ENCODE measurements around the gene BUD31. TPM values are rescaled to one million over a fixed set of nuclear protein-coding genes. Genes with fewer than 3 reads are reported as not detected.
"Not testable (repeated sequence)": the region's sequence is repeated elsewhere in the genome, so short reads cannot be mapped to it uniquely, and the experiment has no call there.

The BUD31 gene
- total RNA-seq, 1 donor from 2014 or later, result 75.5 TPM

DNA sequence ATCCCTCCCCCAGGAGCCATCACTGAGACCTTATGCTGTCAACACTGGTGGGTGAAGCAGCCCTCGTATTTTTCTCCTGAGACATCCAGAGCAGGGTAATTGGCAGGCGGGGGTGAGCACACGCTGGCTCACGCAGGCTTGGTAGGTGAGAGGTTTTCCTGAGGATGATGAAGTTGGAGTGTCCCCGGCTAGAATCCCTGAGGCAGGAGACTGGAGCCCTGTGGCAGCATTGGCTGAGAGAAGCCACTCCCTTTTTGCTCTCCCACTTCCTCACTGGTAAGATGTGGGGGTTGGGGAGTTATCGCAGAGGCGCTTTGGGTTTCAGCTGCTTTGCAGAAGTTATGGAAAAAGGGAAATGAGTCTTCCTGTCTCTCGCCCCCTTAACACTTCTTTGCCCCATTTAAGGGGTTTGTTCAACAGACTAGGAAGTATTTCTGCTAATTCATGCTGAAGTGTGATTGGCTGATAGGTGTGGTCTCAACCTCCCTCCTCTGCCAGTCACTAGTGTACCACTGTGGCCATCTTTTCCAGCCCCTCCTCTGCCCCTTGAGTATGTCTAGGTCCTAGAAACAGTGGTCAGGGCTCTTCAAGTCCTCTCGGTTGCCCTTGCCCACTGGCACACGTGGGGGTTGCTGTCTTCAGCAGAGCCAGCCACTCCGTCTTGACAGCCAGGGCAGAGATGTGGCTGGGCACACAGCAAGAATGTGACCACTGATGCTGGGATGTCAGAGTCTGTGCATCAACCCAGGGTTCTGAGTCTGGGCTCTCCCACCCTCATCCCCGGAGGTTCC, 28.5 kb upstream of the BUD31 start:
- peak in 1 of 2 donors; percentile 67 for DNase-seq (ENCODE audit: low read depth in 2 of 2)

DNA sequence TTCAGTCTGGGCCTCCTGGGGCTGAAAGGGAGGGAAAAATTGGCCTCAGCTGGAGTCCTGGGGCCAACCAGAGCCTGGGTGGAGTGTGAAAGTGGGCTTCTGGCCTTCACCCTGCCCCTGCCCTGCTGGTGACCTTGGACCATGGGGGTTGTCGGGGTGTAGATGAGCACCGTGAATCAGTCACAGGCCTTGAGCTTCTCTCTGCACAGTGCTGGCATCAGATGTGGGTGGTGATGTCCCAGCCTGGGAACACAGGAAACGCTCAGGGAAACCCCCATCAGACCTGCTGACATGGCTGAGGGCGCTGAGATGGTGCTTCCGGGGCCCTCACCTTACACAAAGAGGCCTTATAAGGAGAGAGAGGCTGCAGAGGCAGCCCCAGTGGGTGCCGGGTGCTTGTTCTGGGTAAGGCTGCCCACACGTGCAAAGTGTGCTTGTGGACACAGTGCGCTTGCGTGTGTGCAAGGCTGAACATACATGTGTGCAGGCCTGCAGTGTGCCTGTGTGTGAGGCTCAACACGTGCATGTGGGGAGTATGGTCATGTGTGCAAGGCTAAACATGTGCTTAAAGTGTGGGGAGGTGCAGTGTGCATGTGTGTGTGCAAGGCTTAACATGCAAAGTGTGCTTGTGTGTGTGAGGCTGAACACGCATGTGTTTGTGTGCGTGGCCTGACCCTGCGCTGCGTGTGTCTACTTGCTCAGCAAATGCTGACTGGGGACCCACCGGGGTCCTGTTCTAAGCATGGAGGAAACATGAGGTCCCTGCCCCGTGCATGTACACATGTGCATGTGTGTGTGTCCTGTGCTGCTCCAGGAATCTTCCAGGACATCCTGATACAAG, 27.7 kb upstream of the BUD31 start:
- DNase-seq (ENCODE audit: low read depth in 2 of 2), result no peak

DNA sequence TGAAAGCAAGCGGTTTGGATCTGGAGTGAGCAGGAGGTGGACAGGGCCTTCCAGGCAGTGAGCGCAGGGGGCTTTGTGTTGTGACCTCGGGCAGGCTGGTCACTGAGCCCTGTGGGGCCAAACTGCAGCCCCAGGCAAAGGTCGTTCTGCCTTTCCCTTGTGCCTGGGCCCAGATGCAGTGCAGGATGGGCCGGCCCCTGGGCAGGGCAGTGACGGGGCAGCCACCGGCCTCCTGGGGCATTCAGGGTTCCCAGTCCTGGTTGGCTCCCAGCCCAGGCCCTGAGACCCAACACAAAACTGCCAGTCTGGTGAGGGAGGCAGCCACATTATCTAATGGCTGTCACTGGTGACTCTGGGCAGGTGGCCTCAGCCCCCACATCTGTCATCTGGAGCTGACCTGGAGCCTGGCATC, 27.1 kb upstream of the BUD31 start:
- DNase-seq (ENCODE audit: low read depth in 2 of 2), result no peak

DNA sequence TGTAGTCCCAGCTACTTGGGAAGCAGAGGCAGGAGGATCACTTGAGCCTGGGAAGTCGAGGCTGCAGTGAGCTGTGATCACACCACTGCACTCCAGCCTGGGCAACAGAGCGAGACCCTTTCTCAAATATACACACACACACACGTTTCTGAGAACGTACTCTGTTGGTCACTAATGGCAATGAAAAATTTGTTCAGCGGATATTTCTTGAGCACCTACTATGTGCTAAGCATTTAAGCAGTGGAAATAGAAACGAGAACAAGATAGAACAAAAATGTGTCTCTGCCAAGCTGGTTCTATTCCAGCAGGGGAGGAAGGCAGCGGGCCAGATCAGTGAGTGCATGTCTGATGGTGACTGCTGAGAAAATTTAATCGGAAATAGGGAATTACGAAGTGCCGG, 25.6 kb upstream of the BUD31 start:
- no peak for DNase-seq (ENCODE audit: low read depth in 2 of 2)

DNA sequence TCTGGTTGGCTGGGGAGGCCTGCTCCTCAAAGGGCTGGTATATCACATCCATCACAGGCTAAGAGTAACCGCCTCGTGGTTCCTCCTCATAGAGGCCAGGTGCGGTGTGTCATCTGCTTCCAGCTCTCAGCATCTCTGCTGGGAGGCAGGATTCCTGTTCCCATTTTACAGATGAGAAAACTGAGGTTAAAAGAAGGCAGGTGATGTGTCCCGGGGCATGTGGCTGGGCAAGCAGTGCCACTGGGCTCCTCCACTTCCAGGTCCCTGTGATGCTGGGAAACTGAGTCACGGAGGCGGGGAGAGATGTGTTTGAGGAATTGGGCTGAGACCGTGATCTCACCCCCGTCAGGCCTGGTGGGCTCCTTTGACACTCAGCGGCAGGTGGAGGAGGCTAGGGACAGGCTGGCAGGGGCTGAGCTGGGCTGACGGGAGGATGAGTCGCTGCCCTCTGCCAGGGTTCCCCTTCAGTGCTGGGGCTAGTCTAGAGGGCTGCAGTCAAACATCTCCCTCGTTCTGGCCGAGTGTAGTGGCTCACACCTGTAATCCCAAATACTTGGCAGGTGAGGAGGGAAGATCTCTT, 24.9 kb upstream of the BUD31 start:
- no peak for DNase-seq (ENCODE audit: low read depth in 2 of 2)

DNA sequence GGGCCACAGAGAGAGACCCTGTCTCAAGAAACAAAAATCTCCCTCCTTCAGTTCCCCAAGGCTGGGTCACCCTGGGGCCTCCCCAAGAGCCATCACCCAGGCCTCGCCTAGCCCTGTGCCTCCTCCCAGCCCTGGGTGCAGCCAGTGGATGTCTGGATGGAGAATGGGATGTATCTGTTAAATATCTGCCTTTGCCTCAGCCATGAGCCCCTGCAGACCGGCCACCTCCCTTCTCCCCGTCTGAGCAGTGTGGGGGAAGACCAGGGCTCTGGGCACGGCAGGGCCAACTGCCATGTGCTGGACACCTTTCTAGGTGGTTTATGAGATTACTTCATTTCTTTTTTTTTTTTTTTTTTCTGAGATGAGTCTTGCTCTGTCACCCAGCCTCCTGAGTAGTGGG, 24.2 kb upstream of the BUD31 start:
- no peak for DNase-seq (ENCODE audit: low read depth in 2 of 2)

DNA sequence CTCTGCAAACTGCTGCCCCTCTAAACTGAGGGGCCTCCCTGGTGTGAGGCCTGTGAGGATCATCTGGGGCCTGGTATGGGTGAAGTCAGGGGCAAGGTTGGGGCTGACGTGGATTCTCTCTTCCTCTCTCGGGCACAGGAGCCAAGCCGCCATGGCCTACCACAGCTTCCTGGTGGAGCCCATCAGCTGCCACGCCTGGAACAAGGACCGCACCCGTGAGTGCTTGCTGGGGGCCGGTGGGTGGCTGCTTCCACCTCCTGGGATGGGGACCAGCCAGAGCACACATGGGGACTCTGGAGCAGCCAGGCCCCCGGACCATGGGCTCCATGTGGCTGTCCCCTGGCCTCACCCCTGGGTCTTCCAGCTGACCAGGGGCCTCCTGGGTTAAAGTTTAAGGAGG, 23.2 kb upstream of the BUD31 start:
- DNase-seq (ENCODE audit: low read depth in 2 of 2), result no peak

DNA sequence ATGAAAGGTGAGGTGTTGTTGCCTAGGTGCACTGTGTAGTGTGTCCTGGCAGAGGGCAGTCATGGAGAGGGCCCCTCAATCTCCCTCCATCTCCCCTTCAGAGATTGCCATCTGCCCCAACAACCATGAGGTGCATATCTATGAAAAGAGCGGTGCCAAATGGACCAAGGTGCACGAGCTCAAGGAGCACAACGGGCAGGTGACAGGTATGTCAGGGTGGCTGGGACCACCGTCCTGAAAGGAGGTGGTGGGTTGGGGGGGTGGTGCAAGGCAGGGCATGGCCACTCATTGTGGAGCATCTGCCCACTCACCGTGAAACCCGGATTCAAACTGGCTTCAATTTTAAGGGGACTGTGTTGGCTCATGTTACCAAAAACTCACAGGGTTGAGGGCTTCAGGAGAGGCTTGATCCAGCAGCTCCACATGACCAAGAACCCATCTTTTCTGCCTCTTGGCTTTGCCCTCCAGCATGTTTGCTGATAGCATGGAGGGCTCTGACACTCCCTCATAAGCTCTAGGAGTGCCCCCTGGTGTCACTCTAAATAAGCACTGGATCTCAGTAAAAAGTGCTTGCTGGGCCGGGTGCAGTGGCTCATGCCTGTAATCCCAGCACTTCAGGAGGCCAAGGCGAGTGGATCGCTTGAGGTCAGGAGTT, 22.1 kb upstream of the BUD31 start:
- DNase-seq (ENCODE audit: low read depth in 2 of 2), result peak in 1 of 2 donors; percentile 67

DNA sequence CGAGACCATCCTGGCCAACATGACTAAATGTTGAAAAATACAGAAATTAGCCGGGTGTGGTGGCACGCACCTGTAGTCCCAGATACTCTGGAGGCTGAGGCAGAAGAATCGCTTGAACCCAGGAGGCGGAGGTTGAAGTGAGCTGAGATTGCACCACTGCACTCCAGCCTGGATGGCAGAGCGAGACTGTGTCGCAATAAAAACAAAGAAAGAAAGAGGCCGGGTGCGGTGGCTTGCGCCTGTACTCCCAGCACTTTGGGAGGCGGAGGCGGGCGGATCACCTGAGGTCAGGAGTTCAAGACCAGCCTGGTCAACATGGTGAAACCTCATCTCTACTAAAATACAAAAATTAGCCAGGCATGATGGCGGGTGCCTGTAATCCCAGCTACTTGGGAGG, 21.5 kb upstream of the BUD31 start:
- DNase-seq (ENCODE audit: low read depth in 2 of 2), result not testable (repeated sequence)

DNA sequence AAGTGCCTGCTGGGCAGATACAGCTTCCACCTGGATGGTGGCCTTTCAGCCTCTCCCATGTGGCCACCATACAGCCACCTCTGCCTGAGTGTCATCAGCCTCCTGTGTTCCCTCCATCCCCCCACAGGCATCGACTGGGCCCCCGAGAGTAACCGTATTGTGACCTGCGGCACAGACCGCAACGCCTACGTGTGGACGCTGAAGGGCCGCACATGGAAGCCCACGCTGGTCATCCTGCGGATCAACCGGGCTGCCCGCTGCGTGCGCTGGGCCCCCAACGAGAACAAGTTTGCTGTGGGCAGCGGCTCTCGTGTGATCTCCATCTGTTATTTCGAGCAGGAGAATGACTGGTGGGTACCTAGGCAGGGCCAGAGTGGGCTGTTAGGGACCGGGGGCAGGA, 20.9 kb upstream of the BUD31 start:
- DNase-seq (ENCODE audit: low read depth in 2 of 2), result no peak

DNA sequence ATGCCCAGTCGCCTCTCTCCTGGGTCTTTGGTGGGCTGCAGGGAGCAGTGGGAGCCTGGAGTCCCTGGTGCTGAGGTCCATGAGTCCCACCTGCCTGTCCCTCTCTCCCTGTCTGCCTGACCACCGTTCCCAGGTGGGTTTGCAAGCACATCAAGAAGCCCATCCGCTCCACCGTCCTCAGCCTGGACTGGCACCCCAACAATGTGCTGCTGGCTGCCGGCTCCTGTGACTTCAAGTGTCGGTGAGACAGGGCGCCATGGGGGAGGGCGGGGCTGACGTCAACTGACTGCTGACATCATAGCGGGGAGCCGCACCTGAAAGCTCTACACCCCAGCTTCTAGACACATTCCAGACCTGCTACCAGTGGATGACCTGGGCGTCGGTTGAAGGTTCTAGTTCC, 19.0 kb upstream of the BUD31 start:
- DNase-seq (ENCODE audit: low read depth in 2 of 2), result no peak

DNA sequence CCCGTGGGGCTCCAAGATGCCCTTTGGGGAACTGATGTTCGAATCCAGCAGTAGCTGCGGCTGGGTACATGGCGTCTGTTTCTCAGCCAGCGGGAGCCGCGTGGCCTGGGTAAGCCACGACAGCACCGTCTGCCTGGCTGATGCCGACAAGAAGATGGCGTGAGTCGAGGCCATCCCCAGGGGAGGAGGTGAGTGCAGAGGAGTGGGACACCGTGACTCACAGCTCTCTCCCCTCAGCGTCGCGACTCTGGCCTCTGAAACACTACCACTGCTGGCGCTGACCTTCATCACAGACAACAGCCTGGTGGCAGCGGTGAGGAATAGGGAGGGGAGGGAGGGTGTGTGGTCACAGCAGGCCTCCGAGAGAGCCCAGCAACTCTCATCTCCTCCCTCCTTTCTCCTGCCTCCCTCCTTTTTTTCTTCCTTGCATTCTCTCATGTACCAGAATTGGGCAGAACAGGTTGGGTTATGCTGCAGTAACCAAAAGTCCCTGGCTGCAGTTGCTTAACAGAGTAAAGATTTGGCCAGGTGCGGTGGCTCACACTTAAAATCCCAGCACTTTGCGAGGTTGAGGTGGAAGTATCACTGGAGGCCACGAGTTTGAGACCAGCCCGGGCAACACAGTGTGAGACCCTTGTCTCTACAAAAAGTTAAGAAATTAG, 17.7 kb upstream of the BUD31 start:
- no peak for DNase-seq (ENCODE audit: low read depth in 2 of 2)

DNA sequence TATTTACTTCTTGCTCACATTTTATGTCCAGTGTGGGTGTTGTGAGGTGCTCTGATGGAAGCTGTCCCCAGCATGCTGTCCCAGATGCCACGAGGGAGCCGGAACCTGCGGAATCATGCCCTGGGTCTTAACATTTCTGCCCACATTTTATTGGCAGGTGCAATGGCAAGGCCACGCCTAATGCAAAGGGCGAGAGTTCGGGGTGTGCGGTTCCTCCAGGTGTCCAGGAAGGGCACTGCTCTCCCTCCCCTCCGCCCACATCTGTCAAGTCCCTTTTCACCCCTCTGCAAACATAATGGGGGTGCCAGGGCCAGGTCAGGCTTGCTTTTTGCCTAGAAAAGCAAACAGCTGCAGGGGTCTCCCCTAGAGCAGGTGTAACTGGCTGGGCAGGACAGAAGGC, 16.7 kb upstream of the BUD31 start:
- DNase-seq (ENCODE audit: low read depth in 2 of 2), result no peak

DNA sequence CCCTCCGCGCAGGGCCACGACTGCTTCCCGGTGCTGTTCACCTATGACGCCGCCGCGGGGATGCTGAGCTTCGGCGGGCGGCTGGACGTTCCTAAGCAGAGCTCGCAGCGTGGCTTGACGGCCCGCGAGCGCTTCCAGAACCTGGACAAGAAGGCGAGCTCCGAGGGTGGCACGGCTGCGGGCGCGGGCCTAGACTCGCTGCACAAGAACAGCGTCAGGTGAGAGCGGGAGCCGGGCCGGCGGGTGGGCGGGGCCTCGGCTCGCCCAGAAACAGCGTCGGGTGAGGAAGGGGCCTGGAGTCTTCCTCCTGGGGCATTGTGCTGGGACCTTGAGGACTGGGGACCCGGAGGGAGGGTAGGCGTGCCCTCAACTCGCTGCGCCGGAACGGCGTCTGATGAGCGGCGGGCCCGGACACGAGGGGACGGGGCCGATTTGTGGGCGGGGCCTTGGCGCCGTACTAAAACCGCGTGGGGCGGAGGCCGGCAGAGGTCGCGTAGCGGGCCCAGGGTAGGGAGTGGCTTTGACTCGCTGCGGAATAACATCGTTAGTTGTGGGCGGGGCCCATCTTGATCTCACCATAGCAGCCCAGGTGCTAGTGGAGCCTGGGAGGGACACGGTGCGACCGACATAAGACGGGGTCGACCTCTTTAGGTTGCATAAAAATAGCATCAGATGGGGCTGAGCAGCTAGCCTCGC, 16.0 kb upstream of the BUD31 start:
- DNase-seq (ENCODE audit: low read depth in 2 of 2), result peak in 1 of 2 donors; percentile 68

DNA sequence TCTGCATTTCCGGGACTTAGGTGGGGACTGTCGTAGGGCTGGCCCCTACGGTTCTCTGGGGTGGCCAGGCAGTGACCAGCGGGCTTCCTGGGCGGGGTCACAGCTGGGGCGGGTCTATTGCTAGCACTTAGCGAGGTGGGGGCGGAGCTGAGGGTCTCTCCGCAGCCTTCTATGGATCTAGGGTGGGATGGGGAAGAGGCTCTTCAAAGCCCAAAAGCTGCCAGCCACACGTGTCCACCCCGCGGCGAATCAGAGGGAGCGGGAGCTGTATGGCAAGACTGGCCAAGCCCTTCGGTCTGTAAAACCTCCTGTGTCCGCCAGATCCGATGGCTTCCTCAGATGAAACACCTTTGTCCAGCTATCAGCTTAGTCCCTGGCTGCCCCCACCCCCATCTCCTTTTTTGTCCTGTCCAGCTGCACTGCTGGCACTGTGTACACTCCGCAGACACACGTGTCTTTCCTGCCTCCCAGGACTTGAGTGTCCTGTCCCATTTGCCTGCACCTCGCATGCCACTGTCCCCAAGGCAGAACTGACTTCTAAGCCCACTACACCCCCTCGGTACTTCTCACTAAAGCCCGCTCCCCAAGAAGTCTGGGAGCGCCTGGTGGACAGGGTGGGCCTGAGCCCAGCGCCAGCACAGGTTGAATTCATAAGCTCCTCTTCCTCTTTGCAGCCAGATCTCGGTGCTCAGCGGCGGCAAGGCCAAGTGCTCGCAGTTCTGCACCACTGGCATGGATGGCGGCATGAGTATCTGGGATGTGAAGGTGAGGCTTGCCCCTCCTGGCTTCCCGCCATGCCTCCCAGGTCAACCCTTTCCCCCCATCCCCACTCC, 15.2 kb upstream of the BUD31 start:
- DNase-seq (ENCODE audit: low read depth in 2 of 2), result no peak

DNA sequence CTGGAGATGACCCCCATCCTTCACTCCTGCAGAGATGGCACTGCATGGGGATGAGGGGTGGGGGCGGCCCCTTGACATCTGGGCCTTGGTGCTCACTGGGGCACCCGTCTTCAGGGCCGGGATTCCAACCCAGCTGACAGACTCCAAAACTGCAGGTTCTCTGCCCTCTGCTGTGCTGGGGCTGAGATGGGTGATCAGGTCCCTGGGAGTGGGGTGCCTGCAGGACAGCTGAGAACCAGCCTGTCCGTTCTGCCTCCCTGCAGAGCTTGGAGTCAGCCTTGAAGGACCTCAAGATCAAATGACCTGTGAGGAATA, 14.6 kb upstream of the BUD31 start:
- DNase-seq (ENCODE audit: low read depth in 2 of 2), result no peak

DNA sequence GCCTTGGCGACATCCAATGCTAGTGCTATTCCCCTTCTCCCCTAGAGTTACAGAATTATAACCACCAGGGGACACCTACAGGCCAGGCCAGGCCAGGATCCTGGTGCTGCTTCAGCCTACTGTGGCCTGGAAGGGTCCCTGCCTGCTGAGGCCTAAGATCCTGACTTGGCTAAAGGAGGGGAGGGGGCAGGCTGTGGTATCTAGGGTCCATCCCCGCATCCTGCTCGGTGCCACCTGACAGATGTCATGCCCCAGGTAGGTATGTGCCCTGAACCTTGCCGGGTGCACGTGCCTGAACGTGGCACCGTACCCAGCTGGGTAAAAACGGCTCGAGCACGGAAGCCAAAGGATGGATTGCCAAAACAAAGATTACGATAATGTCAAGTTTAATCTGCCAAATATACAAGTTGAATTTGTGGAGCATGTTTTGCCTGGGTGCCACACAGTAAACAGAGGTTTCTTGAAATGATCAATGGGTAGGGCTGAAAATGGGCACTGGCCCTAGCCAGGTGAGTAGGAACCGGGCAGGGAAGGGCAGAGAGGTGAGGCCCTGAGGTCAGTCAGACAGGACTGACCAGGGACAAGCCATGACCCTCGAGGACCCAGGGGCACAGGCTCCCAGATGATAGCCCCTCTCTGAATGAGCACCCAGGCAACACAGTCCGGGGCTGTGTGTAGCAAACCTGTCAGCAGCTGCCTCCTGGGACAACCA, 13.0 kb upstream of the BUD31 start:
- no peak for DNase-seq (ENCODE audit: low read depth in 2 of 2)

DNA sequence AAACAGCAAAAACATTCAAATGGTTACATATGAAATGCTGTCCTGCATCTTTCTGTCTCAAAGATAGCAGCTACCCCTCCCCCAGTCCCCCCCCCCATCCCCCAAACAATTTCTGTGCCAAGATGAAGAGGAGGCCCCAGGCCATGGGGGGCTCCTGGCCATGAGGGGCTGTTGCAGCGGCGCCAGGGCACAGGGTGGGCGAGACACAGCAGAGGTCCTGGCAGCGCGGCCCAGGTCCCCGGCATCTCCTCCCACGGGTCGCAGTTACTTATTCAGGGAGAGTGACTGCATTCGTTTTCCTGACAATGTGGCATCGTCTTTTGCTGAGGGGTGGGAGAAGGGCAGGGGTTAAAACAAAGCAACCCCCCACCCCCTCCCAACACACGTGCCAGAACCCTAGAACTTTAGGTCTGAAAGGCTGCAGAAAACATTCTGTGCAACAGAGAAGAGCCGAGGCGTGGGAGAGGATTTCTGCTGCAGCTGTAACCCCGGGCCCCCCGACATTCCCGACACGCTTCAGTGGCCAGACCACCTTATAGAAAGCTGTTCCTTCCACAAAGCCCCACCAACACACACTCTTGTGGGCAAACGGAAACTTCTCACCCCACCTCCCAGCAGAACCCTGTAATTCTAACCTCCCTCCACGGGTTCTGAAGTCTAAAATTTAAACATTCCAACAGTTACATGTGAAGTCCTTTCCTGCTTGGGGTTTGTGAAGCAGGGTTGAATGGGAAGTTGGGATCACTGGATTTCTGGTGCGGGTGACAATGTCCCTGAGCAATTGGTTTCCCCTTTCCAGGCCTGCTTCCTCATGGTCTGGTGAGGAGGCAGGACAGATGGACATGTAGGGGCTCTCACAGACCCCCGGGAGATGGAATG, 12.1 kb upstream of the BUD31 start:
- DNase-seq (ENCODE audit: low read depth in 2 of 2), result no peak

All from dermis microvascular lymphatic vessel endothelial cell (primary cell).